HG03280 (cell line): Measurements from ENCODE around the gene CCNY.

Source experiments
- ATAC-seq: cut with Tn5 transposase; IDR thresholded peaks from one replicate; pipeline ENCODE4 v1.9.1; 2021; ENCODE audit warnings: mild to moderate bottlenecking, moderate library complexity; ENCODE audit not compliant: unreplicated experiment

CCNY gene

DNA sequence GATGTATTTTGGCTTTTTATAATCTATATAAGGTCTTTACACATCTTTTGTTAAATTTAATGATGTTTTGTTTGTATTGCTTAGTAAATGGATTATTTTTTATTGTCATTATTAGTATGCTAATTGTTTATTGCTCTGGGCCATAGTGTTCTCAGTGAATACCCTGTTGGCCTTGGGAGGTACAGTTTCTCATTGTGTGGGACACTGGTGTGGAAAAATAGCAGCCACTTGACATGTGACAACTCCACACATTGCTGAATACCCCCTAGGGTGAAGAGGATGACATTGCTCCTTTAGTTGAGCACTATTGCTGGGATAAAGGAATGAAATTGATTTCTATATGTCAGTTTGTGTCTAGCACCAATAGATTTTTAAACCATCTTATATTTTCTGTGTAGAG, 130.9 kb downstream of the CCNY start:
- ATAC-seq: no peak

DNA sequence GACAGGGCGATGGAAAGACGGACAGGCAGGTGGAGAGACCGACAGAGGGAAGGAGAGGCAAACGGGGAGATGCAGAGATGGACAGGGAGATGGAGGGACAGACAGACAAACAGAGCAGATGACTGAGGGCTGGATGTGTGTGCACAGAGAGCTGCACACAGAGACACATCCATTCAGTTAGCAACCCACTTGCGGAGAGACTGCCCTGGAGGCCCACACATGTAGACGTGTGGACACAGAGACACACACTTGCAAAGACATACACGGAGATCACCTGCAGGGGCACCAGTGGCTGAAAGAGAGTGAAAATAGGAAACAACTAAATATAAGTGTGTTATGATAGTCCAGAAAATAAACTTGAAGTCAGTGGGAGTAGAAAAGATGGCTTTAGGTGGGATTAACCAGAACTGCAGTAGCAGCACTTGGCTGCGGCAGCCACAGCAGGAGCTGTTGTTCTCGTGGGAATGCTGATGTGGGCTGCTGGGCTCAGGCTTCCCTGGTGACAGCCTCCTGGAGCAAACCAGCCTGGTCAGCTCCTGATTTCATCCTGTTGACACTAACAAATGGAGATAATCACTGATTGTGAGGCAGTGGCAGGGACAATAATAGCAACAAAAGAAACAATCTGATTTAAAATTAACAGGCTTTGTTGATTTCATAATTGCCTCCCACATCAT, 134.1 kb downstream of the CCNY start:
- ATAC-seq: no peak

DNA sequence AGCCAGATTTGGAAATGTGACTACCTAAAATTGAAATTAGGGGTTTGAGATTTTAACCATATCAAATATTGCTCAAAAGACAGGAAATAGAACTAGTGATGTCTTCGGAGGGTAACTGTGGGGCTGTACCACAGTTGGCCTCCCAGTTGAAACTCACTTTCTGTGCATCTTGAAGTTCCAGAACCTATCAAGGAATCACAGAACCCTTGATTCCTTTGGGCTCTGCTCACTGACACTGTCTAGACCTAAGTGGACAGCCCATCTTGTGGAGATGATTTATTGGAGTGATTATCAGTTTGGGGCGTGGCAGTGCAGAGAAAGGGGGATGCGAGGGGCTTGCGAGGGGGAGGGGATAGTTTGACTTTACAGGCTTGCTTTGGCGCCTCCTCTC, 134.6 kb downstream of the CCNY start:
- no peak for ATAC-seq

DNA sequence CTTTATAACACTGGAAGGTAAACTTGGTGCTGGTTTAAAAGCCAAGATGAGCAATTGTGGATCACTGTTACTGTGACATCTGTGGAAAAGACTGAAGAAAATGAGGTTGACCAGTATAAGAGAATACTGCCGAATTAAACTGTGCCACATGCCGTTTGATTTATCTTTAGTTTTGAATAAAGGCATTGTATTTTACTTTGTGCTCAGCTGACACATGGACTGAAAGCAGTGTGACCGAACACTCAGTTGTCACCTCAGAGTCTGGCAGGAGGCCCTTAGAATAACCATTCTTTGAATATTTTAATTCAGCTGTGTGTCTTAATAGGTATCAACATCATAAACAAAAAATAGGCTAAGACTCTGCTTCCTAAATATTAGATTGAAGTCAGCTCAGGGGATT, 135.1 kb downstream of the CCNY start:
- no peak for ATAC-seq

DNA sequence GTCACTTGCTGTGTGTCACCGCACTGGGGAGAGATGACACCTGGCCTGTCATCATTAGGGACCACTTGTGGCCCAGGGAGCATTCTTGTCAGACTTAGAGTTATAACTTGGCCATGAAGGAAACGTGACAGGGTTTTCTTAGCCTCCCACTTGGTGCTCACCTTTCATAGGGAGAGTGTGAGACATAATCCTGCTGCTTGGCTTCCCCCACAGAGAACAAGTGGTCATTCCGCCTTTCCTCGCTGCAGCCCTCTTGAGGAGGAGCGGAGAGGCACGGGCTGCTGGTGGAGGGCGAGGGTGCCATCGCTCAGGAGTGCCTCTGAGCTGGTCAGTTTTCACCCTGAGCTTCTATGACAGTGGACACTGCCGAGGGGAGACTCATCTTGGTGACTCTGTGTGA, 143.8 kb downstream of the CCNY start:
- ATAC-seq: no peak

DNA sequence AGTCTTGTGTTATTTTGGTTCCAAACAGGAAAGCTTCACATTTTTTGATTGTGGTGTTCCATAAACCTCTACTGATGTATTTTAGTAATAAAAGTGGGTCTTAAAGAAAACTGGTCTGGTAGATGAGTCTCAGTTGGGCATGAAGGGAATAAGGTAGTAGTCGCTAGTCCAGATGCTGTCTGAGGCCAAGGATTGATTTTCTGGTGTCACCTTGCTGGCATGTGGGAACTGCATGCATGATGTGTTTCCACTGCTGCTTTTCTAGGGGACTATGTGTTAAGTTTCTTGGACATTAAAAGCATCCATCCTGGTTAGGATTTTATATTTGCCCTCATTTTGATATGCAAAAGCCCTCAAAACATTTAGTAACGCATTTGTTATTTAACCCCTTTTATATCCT, 145.1 kb downstream of the CCNY start:
- no peak for ATAC-seq

DNA sequence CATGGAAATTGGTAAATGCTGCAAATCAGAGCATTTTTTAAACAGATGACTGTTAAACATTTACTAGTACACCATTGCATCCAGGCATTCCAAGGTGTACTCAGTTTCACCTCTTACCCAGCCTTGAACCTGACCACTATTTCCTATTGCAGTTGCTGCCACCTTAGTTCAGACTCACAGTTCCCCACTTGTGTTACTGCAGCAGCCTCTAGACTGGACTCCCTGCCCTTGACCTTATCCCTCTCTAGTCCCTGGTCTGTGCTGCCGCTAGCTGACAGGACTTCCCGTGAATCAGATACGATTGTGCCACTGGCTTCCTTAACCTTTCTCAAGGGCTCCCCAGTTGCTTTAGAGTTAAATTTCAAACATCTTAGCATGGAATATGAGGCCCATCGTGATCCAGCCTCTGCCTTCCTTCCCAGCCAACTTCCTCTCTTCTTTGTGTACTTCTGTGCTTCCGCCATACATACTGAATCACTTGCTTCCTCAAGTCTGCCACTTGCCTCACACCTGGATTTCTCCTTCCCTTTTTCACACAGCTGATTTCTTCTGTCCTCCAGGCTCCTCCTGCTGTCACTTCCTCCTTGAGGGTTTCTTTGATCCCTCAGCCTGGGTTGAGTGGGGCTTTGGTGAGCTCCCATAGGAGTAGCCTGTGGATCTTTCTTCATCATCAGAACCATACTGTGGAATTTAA, 150.1 kb downstream of the CCNY start:
- ATAC-seq: no peak

DNA sequence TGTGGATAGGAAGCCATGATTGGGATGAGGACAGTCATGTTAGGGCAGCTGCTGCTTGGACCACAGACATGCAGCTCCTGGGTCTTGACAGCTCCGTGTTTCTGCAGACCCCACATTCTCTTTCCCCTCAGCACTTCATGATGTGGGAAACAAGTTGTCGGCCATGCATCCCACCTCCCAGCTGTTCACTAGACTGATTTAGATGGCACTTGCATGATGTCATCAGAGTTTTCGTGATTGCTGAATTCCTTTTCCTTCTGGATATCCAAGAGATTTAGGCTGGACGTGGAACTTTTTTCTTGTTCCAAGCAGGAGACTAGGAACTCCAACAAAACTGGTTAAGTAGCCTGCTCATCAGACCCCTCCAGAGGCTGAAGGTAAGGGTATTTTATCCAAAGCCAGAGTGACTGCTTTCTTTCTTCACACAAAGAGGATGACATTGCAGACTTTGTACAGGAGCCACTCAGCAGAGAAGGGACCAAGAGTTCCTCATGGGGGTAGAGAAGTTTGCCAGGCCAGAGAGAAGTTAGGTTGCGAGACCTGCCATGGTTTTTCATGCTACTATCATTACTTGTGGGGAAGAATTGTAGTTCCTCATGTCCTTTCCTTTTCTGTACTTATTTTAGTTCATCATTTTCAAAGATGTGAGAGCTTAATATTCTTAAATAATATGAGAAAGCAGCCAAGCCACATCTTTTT, 151.2 kb downstream of the CCNY start:
- ATAC-seq: no peak

DNA sequence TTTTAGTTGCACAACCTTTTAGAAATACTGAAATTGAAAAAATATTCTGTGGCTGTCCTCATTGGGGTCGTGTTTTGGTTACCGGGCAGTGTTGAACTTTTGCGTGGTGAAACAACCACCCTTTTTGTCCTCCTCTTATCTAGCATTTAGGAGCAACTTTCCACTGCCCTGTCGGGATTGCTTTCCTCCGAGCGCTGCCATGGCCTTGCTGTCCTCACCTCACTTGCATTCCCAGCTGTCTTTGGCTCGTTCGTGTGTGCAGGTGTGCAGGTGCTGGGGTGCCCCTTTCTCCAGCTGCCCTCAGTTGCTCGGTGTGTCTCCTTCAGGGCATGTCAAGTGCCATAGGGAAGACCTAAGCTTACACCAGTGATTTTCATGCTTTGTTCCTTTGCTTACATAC, 151.9 kb downstream of the CCNY start:
- ATAC-seq: no peak

DNA sequence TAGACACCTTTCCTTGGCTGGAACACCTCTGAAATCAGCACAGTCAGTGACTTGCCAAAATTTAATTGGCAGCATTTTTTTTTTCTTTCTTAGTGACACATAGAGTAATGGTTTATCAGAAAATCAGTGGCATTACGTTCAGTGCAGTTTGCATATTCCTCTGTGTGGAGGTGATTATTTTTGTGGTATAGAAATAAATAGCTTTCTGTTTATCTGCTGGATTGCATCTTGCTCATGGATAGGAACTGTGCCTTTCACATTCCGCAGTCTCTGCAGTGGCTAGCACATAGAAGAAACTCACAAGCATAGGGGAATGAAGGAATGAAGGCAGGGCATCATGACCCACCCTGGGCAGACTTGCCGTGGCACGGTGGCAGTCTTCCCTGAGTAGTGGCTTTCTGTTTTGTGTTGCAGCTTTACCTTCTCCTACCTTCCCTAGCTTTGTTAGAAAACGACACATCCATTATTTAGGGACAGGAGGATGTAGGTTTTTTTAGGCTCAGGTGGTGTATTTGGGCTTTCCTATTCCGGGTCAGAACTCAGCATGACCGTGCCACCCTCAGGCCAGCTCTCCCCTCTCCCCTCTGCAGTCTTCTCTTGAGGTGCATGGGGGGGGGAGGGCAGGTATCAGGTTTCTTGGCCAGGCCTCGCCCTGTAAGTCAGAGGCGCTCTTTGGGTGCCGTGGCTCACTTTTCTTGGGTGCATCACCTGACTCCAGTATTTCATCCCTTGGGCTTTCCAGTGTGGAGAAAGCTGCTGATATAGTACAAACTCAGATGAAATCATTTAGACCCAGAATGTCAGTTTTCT, 156.3 kb downstream of the CCNY start:
- no peak for ATAC-seq

DNA sequence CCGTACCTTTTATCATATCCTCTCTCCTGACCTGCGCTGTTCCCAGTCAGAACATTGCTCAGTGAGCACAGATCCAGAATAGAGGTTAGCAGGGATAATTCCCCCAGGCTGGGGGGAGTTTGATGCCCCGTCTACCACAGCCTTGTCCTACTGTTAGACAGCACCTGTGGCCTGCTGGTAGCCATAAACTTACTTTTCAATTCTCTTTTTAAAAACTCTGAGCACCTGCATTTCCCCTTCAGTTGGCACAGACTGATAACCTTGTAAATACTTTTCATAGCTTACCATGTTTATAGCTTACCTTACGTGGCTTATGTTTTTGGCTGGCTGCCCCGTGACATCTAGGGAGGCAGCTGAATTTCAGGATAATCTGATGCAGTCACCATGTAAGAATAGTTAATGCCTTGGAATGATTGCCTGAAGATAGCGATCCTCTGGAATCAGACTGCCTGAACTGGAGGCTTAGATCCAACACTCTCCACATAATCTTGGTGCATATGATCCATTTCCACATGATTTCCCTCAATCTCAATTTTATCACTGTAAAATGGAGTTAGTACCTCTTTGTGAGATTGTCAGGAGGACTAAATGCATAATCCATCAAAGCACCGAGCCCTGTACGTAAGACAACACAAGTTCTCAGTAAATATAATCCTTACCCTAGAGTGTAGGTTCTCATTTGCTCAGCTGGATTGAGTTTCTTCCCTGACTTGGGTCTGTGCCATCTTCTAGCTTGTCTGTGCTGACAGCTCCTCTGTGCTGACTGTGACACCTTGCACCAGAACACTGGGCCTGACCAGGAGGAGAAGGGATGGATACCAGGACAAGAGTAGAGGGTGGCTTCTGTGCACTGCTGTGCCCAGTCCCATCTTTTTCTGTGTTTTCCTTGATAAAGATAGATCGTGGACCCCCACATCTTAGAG, 157.1 kb downstream of the CCNY start:
- no peak for ATAC-seq

DNA sequence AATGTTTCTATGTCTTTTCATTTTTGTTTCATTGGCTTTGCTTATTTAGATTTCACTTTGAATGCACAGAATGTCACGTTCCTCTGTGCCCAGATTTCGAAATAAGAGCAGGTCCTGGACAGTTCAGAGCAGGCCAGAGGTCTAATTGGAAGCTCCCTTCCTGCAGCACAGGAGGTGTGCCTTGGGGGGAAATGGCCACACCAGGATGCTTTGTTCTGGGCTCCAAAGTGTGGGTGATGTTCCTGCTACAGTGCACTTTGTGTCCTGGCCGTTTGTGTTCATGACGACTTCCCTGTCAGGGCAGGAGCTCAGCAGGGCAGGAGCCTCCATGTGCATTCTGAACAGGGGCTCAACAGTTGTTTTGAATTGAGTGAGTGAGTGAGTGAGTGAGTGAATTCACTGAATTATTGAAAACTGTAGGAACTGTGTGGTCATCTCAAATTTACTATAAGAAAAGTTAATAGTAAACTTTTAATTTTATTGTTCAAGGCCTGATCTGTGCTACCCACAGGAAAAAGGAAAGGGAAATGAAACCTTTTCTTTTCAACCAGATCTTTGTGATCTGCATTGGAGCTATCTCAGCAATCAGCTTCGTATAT, 159.3 kb downstream of the CCNY start:
- ATAC-seq: peak; percentile 56

DNA sequence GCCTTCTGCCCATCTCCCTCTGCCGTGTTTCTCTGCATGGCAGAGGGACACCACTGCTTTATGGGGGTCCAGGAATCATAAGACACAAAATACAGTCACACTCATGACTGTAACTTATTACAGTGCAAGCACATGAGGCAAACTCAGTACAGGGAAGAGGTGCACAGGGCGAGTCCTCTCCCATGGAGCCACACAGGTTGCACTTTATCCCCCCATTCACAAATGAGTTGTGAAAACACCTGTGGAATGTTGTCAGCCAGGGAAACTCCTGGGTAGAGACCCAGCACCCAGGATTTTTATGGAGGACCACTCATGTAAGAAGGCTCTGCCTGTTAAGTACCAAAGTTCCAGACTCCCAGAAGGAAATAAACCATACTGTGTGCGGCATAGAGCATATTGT, 161.6 kb downstream of the CCNY start:
- ATAC-seq: no peak

DNA sequence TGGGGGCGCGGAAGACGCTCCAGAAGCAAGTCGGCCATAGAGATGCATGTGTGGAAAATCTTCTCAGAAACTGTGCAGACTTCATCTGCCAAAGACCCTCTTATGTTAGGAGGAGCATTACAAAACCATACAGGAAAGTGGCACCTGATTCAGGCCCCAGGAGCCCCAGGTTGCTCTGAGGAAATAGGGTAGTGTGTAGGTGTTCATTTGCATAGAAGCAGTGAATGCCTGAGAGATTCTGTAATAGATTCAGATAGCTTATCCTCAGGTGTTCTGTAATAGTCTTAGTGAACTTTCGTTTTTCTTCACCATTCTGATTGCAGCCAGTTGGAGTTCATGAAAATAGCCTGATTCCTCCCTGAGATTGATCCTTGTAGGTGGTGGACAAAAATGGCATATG, 162.4 kb downstream of the CCNY start:
- peak; percentile 68 for ATAC-seq

DNA sequence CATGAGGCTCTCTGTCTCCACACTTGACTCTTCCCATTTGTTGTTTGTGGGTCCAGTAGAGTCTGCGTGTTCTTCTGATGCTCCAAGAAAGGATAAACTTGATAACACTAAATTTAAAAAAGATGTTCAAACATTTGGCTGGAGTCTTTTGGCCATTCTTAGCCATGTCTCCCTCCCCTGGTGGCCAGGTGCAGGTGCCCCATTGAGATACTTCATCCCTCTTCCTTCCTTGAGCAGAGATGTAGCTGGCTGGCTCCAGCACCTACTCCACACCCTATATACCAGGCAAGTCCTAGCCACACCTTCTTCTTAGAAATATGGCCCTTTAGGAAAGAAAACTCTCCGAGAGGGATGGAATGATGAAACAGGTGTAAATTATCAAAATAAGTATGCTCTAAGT, 165.6 kb downstream of the CCNY start:
- ATAC-seq: no peak

DNA sequence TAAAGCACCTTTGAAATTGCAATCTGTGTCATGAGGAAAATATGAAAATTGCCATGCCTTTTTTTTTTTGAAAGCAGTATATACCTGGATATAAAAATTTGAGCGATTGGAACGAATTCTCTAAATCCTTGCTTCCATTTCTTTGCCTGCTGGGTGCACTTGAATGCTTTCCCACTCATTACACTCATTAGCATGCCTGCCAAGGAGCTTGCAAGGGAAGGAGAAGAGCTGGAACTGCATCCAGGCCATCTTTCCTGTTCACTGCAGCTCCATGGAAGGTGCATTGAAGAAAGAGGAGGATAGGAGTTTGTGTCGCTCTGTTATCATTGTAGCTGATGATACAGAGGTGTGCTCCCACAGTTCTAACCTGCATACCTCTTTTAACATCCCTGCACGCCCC, 166.4 kb downstream of the CCNY start:
- ATAC-seq: no peak

DNA sequence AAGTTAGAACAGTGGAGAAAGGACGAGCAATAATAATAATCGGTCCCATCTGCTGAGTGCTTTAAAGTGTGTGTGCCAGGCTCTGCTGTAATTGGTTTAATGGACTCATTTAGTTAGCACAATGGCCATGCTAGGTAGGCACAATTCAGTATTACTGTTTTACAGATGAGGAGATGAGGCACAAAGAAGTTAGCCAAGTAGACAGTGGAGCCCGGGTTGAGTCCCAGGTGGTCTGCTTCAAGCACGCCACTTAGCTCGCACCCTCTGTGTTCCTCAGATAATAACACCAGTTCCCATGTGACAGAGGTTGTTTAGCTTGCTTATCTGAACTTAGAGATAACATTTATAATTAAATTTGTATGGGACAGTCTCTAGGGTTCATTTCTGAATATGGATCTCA, 167.3 kb downstream of the CCNY start:
- no peak for ATAC-seq

DNA sequence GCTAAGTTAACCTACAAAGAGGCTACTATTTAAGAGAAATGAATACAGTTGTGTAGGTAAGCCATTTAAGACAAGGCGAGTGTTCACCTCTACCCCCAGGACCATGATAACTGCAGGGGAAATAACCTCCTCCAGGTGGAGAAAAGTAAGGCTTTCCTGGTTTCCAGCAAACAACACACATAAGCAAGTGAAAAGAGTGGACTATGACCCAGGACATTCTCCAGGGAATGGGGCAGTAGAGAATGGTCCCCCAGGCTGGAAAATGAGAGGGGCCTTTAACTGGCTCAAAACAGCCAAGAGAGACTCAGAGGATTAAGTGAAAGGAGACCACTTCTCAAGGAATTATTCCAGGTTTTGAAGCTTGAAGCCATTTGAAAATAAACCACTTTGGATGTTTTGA, 167.8 kb downstream of the CCNY start:
- no peak for ATAC-seq

DNA sequence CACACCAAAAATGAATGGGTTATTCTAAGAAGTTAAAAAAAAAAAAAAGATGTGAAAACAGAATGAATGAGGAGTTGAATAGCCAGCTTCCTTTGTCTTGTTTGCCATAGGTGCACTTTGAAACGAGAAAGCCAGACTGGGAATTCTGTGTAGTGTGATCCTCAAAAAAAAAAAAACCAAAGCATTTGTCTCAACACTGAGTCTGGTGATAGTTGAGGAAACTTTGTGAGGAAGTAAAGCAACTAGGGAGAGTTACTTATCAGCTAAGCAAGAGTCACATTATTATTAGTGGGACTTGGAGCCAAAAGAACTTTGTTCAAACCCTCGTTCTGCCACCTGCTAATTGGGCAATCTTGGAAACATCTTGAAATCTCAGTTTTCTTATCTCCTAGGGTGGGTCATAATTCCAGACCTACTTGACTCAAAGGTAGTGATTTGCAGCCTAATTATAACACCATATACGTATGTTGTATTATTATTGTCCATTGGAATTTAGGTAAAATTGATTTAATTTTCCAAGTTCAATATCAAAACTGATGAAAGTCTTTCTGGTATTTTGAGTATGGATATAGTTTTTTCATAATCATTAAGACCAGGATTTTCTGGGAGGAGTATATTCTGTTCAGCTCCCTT, 169.0 kb downstream of the CCNY start:
- no peak for ATAC-seq

DNA sequence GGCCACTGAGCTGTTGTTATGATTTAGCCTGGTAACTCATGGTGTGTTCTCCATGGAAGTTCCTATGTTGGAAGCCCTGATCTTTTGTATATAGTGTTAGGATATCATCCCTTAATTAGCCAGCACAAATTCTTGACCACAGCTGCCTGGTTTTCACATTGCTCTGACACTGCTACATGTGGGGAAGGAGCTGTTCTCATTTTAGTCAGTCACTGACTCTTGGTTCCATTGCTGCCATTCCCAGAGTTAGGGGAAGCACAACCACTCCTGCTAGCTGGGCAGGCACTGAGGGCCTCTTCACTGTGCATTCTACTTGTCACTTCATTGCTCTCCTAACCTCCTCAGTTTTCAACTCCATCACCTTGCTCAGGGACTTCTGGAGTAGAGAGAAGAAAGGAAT, 170.4 kb downstream of the CCNY start:
- no peak for ATAC-seq
